ENCODE data around the gene AMIGO2.

AMIGO2 gene

DNA sequence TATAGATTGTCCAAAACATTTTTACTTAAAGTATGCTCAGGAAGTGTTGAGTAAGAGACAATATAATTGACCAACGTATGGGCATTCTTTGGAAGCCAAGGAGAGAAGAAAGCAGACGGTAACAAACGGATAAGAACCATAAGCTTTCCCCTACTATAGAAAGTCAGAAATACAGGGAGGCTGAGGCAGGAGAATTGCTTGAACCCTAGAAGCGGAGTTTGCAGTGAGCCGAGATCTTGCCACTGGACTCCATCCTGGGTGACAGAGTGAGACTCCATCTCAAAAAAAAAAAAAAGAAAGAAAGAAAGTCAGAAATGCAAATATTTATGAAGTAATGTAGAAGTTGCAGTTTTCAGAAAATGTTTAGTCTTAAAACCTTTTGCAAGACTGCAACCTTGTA lies 51.6 kb downstream of the AMIGO2 start:
- POLR2A ChIA-PET, result no interaction called here
- H3K9me3 ChIP-seq (ENCODE audit: control extremely low read depth in 1 of 5, control insufficient read depth in 4 of 5, insufficient read depth in 2 of 5, low read depth in 1 of 5, low read length in 4 of 5), result no peaks in the 10 kb centered on the region
- no peaks in the 10 kb centered on the region for H3K4me1 ChIP-seq (ENCODE audit: control extremely low read depth in 1 of 4, control insufficient read depth in 4 of 4, insufficient read depth in 4 of 4, low read length in 3 of 4)
- no peaks in the 10 kb centered on the region for H3K27me3 ChIP-seq (replicated peaks in 2 of 5; ENCODE audit: control insufficient read depth in 4 of 5, insufficient read depth in 5 of 5, low read length in 4 of 5)
- H3K36me3 ChIP-seq (ENCODE audit: control insufficient read depth in 4 of 4, insufficient read depth in 4 of 4, low read length in 3 of 4), result no peaks in the 10 kb centered on the region
- CTCF ChIA-PET, result no interaction called here
- H3K27ac ChIP-seq (ENCODE audit: insufficient read depth in 1 of 2, low read depth in 1 of 2, low read length in 2 of 2, poor library complexity in 1 of 2, severe bottlenecking in 2 of 2), result no peak overlapping the region
- 85% methylated on average over 4 of the region's 5 CpGs for whole genome bisulfite sequencing (ENCODE audit: insufficient coverage)
- DNase-seq, result no peak
- no peak overlapping the region for H3K4me3 ChIP-seq (ENCODE audit: control insufficient read depth in 1 of 7, extremely low read depth in 1 of 7, insufficient read depth in 4 of 7, low read depth in 2 of 7, low read length in 6 of 7)

Data from common myeloid progenitor, CD34-positive (primary cell).